MCF 10A (cell line): ENCODE results near the gene ROR1. TPM values are rescaled to one million over a fixed set of nuclear protein-coding genes. Genes with fewer than 3 reads are reported as not detected.

ENCODE experiments used
- BruUV-seq: library from RNA; stranded (reverse); fragments of 400-500 nt; replicated peaks from 2 replicates; lab custom pipeline; 2021; lab: Mats Ljungman, UMichigan
- CTCF ChIA-PET: fragments of 300-600 bp; sonication (Branson Sonifier 250); formaldehyde crosslinking; extraction: SDS; loops from one replicate; lab custom pipeline; 2021; ENCODE audit warnings: antibody characterized with exemption, inconsistent platforms; lab: Yijun Ruan, JAX
- POLR2A ChIA-PET: fragments of 300-600, 350-650 bp; sonication (Branson Sonifier 250); formaldehyde crosslinking; extraction: SDS; loops from one replicate; lab custom pipeline; 2020; ENCODE audit warnings: antibody characterized with exemption, inconsistent platforms; lab: Yijun Ruan, JAX
- DNase-seq: peaks from one replicate; pipeline ENCODE4 v3.0.0-alpha.2; 2018; ENCODE audit not compliant: unreplicated experiment
- H3K27ac Mint-ChIP-seq: one replicate; pipeline ENCODE4 v1.8.0; 2022; ENCODE audit warnings: mild to moderate bottlenecking, low read depth, mixed read lengths; ENCODE audit not compliant: unreplicated experiment
- H3K27me3 Mint-ChIP-seq: one replicate; pipeline ENCODE4 v1.8.0; 2022; ENCODE audit warnings: mixed read lengths; ENCODE audit not compliant: insufficient read depth, unreplicated experiment
- H3K36me3 Mint-ChIP-seq: one replicate; pipeline ENCODE4 v1.8.0; 2022; ENCODE audit warnings: mild to moderate bottlenecking, moderate library complexity, mixed read lengths; ENCODE audit not compliant: insufficient read depth, unreplicated experiment
- H3K4me1 Mint-ChIP-seq: one replicate; pipeline ENCODE4 v1.8.0; 2022; ENCODE audit warnings: mixed read lengths; ENCODE audit not compliant: insufficient read depth, unreplicated experiment
- H3K4me3 Mint-ChIP-seq: one replicate; pipeline ENCODE4 v1.8.0; 2022; ENCODE audit warnings: mild to moderate bottlenecking, moderate library complexity, mixed read lengths; ENCODE audit not compliant: unreplicated experiment
- H3K9me3 Mint-ChIP-seq: one replicate; pipeline ENCODE4 v1.8.0; 2022; ENCODE audit warnings: mixed read lengths; ENCODE audit not compliant: unreplicated experiment
- intact Hi-C: fragments of 100-400 bp; cut with micrococcal nuclease; formaldehyde crosslinking; loops from 2 replicates; pipeline ENCODE4 v1.14.1; 2022
- total RNA-seq: library from RNA; stranded (reverse); gene quantifications from 2 replicates; pipeline ENCODE4 v1.2.3, GENCODE V29; 2022
- TF ChIP-seq, protein P1 (sequence below): fragments of 200-600 bp; IDR thresholded peaks from one replicate; pipeline ENCODE4 v1.8.0; 2022; ENCODE audit warnings: antibody characterized with exemption, mild to moderate bottlenecking; ENCODE audit not compliant: unreplicated experiment

The ROR1 gene
- total RNA-seq, 1 experiment from 2014 or later = 4.6 TPM

- no TSS peak for BruUV-seq
- TF ChIP-seq, protein P1, sequence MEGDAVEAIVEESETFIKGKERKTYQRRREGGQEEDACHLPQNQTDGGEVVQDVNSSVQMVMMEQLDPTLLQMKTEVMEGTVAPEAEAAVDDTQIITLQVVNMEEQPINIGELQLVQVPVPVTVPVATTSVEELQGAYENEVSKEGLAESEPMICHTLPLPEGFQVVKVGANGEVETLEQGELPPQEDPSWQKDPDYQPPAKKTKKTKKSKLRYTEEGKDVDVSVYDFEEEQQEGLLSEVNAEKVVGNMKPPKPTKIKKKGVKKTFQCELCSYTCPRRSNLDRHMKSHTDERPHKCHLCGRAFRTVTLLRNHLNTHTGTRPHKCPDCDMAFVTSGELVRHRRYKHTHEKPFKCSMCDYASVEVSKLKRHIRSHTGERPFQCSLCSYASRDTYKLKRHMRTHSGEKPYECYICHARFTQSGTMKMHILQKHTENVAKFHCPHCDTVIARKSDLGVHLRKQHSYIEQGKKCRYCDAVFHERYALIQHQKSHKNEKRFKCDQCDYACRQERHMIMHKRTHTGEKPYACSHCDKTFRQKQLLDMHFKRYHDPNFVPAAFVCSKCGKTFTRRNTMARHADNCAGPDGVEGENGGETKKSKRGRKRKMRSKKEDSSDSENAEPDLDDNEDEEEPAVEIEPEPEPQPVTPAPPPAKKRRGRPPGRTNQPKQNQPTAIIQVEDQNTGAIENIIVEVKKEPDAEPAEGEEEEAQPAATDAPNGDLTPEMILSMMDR = no peak
- no peak overlapping the region for H3K27ac Mint-ChIP-seq
- peaks cover 5% of the 10 kb centered on the region for H3K36me3 Mint-ChIP-seq
- intact Hi-C loops = no loop called here
- POLR2A ChIA-PET = no interaction called here
- DNase-seq = no peak
- H3K4me3 Mint-ChIP-seq = no peak overlapping the region
- CTCF ChIA-PET = interaction anchor here (0.9 to 1.2 kb wide), 2 partner anchors 14 to 554 kb away, joined by 3 to 4 read pairs; no protein-coding TSS in a partner anchor
- peaks cover 8% of the 10 kb centered on the region for H3K4me1 Mint-ChIP-seq
- no peaks in the 10 kb centered on the region for H3K9me3 Mint-ChIP-seq
- peaks cover under 1% of the 10 kb centered on the region for H3K27me3 Mint-ChIP-seq
These were observed 454.5 kb downstream of the ROR1 start for GRCh38 chr1:64228167-64228957.

- CTCF ChIA-PET = no interaction called here
- H3K9me3 Mint-ChIP-seq = no peaks in the 10 kb centered on the region
- H3K27me3 Mint-ChIP-seq = peaks cover 7% of the 10 kb centered on the region
- H3K4me3 Mint-ChIP-seq = no peak overlapping the region
- TF ChIP-seq, protein P1 = no peak
- no peak overlapping the region for H3K27ac Mint-ChIP-seq
- POLR2A ChIA-PET = no interaction called here
- no peaks in the 10 kb centered on the region for H3K4me1 Mint-ChIP-seq
- BruUV-seq = no TSS peak
- DNase-seq = no peak
- no peaks in the 10 kb centered on the region for H3K36me3 Mint-ChIP-seq
- intact Hi-C loops = no loop called here
These were observed 455.5 kb downstream of the ROR1 start for GRCh38 chr1:64229307-64229706.

Other genes starting within 250 kb of the ROR1 start
- 60.2 and 77.9 TPM in 2 replicates for gene PGM1, start 180.6 kb upstream of the ROR1 start, total RNA-seq